Activated CD4-positive, alpha-beta T cell treated with anti-CD3 and anti-CD28 coated beads, Interleukin-2, Interleukin-6, amounts not matched to agents 100 ng/mL and 50 ng/mL, durations not matched to agents 16 hours and 8 hours (primary cell): ENCODE results near the gene TRIM9.

Experiments used
- DNase-seq: peaks from one replicate; pipeline ENCODE4 v3.0.0-alpha.2; 2020

TRIM9 gene

DNA sequence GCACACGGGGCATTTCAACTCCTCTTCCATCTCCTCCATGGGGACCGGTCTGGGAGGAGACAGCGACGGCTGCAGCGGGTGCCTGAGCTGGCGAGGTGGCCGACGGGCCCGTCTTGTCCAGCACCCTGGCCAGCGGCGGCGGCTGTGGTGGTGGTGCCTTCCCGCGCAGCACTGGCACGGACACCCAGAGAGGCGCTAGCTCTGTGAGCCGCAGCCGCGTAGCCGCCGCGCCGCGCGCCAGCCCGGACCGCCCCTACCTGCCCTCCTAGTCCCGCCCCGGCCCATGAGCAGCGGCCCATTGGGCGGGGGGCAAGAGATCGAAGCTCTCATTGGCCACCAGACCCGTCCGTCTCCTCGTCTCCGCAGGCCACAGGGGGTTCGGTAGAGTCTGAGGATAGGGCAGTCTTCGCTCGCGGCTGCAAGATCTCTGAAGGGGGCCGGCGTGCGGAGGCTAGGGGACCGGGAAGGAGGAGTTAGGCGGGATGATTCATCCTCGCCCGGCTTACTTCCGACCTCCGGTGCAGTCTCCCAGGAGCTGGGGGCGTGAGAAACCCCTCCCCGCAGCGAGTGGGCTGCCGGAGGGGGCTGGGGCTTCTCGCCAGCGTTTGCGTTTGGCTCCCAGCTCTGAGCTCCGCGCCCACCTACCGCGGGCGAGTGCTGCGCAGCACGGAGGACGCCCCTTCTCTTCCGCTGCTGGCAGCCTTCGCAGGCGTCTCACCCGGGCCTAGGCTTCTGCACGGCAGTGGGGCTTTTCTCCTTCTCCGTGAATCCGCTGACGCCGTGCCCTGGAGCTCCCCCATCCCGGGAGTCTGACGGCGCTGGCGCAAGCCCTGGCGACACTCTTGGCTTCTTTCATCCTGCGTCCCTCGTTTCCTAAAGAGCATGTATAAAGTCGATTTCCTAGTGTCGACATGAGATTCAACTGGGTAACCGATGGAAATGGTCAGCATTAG lies at the start of gene TRIM9:
Gene TRIM9, minus strand, starts transcription at position 205 of the 953 bp plus-strand sequence. Its CDS starts 166 bp downstream, at position 39.
- DNase-seq: peak; percentile 94

GRCh38 chr14:51140856-51141255 lies 46.0 kb upstream of the TRIM9 start:
- no peak for DNase-seq

DNA sequence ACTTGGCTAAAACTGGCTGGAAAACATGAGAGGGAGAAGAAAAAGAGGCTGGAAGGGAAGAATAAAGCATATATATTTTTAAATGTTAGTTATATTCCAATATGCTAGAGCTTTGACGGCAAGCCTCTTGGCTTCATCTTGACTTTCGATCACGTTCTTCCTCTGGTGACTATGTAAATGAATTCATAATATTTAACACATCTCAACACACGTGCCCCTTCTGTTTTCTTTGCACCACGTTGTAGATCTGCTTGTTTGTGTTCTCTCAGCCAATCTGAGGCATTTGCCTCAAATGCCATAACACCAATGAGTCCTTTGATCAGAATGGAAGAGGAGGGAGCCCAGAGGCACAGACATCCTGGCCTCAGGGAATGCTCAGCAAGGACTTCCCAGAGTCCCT lies 45.4 kb upstream of the TRIM9 start:
- DNase-seq: no peak

GRCh38 chr14:51139121-51139681 lies 44.3 kb upstream of the TRIM9 start:
- DNase-seq: no peak

DNA sequence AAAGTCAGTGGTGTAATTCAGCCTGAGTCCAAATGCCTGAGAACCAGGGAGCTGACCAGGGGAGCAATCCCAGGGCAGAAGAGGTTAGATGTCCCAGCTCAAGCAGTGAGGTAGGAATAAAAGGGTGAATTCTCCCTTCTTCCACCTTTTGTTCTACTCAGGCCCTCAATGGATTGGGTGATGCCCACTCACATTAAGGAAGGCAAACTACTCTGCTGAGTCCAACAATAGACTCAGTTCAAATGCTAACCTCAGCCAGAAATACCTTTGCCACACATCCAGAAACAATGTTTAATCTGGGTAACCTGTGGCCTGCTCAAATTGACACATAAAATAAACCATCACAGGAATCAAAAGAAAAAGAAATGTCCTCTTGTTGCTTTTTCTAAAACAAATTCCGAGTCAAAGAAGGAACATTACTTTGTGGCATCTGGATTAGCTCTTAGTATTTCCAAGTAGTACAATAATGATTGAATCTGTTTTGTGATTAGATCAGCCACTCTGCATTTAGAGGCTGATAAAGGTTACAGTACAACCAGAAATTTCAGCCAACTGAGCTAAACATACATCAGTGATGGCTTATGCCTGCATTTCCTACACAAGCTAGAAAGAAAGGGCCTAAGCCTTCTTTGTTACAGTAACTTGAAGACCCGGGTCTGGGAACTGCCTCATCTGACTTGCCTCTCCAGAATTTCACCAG lies 43.6 kb upstream of the TRIM9 start:
- no peak for DNase-seq

DNA sequence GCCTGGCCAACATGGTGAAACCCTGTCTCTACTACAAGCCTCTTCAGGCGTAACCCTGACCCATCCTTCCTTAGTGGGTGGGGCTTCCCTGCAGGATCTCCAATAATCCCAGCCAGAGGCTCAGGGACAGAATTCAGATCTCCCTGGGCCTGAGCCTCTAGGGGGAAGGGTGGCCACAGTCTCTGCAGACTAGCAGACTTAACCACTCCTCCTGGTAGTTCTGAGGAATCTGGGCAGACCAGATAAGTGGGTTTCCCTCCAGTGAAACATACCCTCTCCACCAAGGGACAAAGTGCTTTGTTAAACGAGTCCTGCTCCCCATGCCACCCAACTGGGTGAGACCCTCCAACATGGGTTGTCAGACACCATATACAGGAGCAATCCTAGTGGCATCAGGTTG lies 36.6 kb upstream of the TRIM9 start:
- DNase-seq: no peak

DNA sequence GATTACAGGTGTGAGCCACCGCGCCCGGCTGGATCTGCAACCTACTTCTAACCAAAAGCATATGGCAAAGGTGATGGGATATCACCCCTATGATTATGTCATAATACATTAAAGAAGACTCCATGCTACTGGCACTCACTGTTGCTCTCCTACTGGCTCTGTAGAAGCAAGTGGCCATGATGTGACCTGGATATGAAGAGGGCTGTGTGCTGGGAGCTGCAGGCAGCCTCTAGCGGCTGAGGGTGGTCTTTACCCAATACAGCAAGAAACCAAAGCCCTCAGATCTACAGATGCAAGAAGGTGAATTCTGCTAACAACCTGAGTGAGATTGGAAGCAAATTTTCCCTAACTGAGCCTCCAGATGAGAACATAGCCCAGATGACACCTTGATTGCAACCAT lies 34.2 kb upstream of the TRIM9 start:
- no peak for DNase-seq

GRCh38 chr14:51124029-51124428 lies 29.1 kb upstream of the TRIM9 start:
- no peak for DNase-seq

- no peak for DNase-seq
Observed at GRCh38 chr14:51121096-51121495, 26.2 kb upstream of the TRIM9 start.

DNA sequence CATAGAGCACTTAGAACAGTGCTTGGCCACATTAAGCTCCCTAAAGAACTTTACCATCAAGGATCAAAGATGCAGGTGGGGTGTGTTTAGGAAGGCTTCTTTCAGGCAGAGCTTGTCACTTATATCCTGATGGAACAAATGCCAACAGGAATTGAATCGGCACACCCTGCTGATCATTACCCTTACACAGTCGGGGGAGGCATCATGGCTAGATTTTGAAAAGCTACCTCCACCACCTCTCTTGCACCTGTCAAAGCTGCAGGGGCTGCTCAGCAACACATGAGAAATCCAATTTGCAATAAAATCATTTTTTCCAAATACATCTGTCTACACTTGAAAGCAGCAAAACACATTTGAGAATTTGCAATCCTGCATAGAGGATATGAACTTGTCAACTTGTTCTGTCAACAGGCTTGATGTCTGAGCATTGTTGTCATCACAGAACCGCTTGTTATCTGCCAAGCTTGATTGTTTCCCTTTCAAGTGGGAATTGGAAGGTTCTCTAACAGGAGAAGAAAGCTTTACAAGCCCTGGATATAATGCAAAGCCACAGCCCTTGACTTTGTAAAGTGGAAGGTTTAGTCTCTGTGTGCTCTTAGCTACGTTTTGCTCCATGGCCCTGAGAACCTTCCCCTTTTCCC lies 24.6 kb upstream of the TRIM9 start:
- no peak for DNase-seq

- no peak for DNase-seq
Observed at GRCh38 chr14:51118993-51119392, 24.1 kb upstream of the TRIM9 start.

DNA sequence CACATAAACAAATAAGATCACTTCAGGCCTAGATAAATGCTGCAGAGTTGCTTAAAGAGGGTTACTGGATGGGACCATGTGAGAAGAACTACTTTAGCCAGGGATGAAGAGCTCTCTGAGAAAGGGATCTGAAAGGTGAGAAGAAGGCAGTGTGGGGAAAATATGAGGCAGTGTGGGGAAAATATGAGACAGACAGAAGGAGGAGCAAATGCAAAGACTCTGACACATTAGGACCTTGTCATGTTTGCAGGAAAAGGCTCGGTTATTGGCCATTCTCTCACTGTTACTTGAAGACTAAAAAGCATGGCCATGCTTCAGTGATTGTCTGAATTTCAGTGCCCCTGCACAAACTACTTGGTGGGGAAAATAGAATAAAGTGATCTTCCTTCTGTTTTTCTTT lies 22.7 kb upstream of the TRIM9 start:
- DNase-seq: no peak

GRCh38 chr14:51116682-51117081 lies 21.8 kb upstream of the TRIM9 start:
- no peak for DNase-seq

GRCh38 chr14:51109651-51110050 lies 14.7 kb upstream of the TRIM9 start:
- DNase-seq: no peak

DNA sequence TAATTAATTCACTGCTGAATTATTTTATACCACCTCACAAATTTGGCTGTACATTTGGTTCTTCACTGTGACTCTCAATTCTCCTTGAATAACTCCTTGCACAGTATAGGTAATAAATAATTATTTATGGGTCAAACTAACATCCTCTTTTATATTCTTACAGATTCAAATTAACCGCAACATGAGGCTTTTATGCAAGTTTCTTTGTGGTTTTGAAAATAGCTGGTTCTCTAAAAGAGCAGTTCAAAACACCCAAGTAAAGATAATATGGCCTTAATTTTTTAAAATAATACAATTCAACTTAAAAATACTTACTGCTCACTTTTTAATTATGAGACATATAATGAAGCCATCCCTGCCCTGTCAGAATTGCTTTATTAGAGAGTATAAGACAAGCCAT lies 12.9 kb upstream of the TRIM9 start:
- no peak for DNase-seq

- DNase-seq: no peak
Observed at GRCh38 chr14:51104467-51104866, 9.6 kb upstream of the TRIM9 start.

DNA sequence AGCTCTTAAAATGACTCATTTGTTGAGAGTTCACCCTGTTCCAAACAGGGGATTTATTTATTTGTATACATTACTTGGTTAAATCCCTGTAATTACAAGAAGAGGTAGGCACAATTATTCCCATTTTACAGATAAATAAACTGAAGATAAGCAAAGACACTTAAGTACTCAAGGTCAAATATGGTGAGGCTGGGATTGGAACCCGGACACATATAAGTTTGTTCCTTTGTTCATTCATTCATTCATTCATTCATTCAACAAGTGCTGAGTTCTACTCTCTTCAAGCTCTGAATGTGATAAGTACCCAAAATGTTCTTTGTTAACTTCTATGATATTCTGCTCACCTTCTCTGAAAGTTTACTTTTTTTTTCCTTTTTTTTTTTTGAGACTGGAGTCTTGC lies 2.4 kb upstream of the TRIM9 start:
- no peak for DNase-seq

GRCh38 chr14:51096870-51097269 lies 2.0 kb upstream of the TRIM9 start:
- no peak for DNase-seq

DNA sequence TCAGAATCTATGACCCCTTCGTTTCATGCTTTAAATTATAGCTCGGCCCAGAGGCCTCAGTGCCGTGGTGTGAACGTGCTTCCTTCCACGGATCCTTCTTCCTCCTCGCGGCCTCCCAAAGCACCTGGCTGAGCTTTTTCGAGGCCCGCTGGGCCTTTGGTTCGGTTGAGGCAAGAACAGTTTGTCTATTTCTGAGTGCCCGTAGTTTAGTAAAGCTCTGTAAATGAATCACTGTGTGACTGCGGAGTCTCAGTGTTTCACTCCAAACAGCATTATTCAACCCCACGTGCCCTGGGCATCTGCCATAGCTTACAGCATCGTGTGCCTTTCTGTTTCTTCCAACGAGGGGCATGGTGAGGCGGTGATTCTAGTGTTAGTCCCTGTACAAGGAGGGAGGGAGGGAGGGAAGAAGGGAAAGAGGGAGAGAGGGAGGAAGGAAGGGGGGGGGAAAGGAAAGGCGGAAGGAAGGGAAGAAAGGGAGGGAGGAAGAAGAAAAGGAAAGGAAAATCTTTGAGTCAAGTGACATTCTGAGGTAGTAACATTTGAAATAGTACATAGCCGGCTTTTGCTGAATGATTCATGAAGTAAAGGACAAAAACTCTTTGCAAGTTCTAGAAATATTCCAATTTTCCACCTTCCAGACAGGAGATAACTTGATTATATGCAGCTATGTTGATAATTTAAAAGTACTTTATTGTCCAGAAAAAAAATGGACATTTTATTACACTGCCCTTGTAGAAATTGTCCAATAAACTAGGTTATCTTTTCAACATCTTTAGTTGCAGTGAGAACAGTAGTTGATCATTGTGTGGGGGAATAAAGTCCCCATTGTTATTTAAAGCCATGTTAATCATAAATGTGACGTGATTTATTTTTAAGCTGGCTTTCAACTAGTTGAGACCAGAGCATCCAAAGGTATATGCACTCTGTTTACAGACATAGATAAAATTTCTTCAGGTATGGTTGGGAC lies 1.2 kb upstream of the TRIM9 start:
- peak; percentile 2 for DNase-seq

DNA sequence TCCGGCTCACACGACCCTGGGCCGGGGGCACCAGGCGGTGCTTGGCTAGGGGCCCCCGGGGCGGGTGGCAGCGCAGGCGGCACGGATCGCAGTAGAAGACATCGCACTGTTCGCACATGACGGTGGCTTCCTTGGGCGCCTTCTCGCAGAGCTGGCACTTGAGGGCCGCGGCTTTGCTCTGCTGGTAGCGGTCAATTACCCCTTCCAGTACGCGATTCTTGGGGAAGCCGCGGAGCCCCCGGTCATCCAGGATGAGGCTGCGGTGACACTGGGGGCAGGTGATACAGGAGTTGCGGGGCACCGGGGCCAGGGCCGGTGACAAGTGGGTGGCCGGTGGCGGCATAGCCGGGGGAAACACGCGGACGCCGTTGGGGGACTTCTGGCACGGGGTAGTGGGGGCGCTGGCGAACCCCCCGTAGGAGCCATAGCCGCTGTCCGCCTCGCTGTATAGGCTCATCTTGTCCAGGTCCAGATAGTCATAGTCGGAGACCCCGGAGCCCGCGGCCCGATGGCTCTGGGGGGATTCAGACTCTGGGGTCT lies 553 bp downstream of the TRIM9 start:
- DNase-seq: peak; percentile 5

GRCh38 chr14:51093371-51094281 lies 1.3 kb downstream of the TRIM9 start:
- DNase-seq: peak; percentile 62
